ENCODE data around the gene MFGE8. TPM values are rescaled to one million over a fixed set of nuclear protein-coding genes. Genes with fewer than 3 reads are reported as not detected.

Gene MFGE8
- total RNA-seq, 1 experiment from 2014 or later: 118 TPM

DNA sequence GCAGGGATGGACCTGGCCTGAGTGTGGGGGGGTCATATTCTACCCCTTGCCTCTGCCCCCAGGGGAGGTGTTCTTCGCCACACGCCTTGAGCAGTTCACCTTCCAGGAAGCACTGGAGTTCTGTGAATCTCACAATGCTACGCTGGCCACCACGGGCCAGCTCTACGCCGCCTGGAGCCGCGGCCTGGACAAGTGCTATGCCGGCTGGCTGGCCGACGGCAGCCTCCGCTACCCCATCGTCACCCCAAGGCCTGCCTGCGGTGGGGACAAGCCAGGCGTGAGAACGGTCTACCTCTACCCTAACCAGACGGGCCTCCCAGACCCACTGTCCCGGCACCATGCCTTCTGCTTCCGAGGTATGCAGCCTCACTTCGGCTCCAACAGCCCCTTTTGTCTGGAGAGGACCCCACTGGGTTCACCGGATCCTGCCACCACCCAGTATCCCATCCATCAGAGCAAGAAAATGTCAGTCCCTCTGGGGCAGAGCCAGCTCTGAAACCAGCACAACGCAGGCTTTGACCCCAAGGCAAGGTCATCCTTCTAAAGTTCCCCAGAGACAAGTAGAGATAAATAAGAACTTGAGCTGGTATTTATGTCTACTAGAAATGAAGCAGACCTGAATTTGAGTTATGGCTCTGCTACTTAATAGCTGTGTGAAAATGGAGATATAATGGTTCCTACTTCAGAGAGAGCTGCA is 63.7 kb downstream of the MFGE8 start:
- BruUV-seq (replicated peaks): no TSS peak
- no peak for TF ChIP-seq EZH2 (IDR thresholded peaks at IDR 0.05; ENCODE audit: borderline replicate concordance, low read depth, low read length, poor library complexity, severe bottlenecking)
- TF ChIP-seq, protein P1, sequence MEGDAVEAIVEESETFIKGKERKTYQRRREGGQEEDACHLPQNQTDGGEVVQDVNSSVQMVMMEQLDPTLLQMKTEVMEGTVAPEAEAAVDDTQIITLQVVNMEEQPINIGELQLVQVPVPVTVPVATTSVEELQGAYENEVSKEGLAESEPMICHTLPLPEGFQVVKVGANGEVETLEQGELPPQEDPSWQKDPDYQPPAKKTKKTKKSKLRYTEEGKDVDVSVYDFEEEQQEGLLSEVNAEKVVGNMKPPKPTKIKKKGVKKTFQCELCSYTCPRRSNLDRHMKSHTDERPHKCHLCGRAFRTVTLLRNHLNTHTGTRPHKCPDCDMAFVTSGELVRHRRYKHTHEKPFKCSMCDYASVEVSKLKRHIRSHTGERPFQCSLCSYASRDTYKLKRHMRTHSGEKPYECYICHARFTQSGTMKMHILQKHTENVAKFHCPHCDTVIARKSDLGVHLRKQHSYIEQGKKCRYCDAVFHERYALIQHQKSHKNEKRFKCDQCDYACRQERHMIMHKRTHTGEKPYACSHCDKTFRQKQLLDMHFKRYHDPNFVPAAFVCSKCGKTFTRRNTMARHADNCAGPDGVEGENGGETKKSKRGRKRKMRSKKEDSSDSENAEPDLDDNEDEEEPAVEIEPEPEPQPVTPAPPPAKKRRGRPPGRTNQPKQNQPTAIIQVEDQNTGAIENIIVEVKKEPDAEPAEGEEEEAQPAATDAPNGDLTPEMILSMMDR (conservative IDR thresholded peaks at IDR 0.05; ENCODE audit: low read depth, low read length): no peak
- no peak overlapping the region for H3K27ac ChIP-seq (ENCODE audit: low read depth, low read length, poor library complexity, severe bottlenecking)
- DNase-seq (ENCODE audit: low spot score): no peak
- no peaks in the 10 kb centered on the region for H3K27me3 ChIP-seq (replicated peaks; ENCODE audit: insufficient read depth, low read depth, low read length, poor library complexity)
- POLR2A ChIA-PET (ENCODE audit: low non-redundant PET): no interaction called here
- H3K9me3 ChIP-seq (ENCODE audit: low read depth, low read length, poor library complexity, severe bottlenecking): no peaks in the 10 kb centered on the region
- H3K36me3 ChIP-seq (ENCODE audit: insufficient read depth, low read length, poor library complexity, severe bottlenecking): no peaks in the 10 kb centered on the region
- H3K4me3 ChIP-seq (ENCODE audit: low read depth, low read length, poor library complexity, severe bottlenecking): no peak overlapping the region
- H3K4me1 ChIP-seq (ENCODE audit: insufficient read depth, low read length, poor library complexity, severe bottlenecking): no peaks in the 10 kb centered on the region
- CTCF ChIA-PET: no interaction called here
- intact Hi-C loops (cut with micrococcal nuclease; ENCODE audit: unreplicated experiment): no loop called here

Other genes with a start within 250 kb of the MFGE8 start
- not detected in 2 replicates for gene ACAN, start 109.9 kb downstream of the MFGE8 start, total RNA-seq (2021)
- 1.4 and 2.0 TPM in 2 replicates for gene HAPLN3, start 17.8 kb downstream of the MFGE8 start, total RNA-seq (2021)
- 43.9 and 52.4 TPM in 2 replicates for gene ABHD2, start 175.1 kb upstream of the MFGE8 start, total RNA-seq (2021)

Data from A673 (cell line).